SK-N-MC (cell line): ENCODE measurements around the gene SLC1A3.

Experiments
- DNase-seq: peaks from one replicate; pipeline ENCODE4 v3.0.0-alpha.2; 2011; ENCODE audit warnings: low read depth, low spot score
- H3K27ac ChIP-seq: fragments of 200-600 bp; sonication (generic); 2 replicates; pipeline ENCODE4 v1.5.1; 2016; ENCODE audit warnings: mixed run types
- H3K36me3 ChIP-seq: fragments of 200-600 bp; sonication (generic); 2 replicates; pipeline ENCODE4 v1.6.1; 2017; ENCODE audit warnings: antibody characterized with exemption, low read length, mixed read lengths; ENCODE audit not compliant: insufficient read depth
- H3K4me3 ChIP-seq: fragments of 200-600 bp; sonication (generic); 2 replicates; pipeline ENCODE4 v1.5.1; 2016
- H3K9ac ChIP-seq: fragments of 200-600 bp; sonication (generic); 2 replicates; pipeline ENCODE4 v1.8.0; 2017; ENCODE audit warnings: mixed run types, mixed read lengths; ENCODE audit not compliant: insufficient read length
- H3K9me3 ChIP-seq: fragments of 200-600 bp; sonication (generic); 2 replicates; pipeline ENCODE4 v1.6.1; 2017; ENCODE audit warnings: low read depth, mild to moderate bottlenecking, antibody characterized with exemption, low read length, moderate library complexity, mixed read lengths
- EZH2 ChIP-seq: fragments of 200-600 bp; sonication (generic); IDR thresholded peaks from one replicate; pipeline ENCODE4 v1.6.1; 2017; ENCODE audit warnings: antibody characterized with exemption
- FOXP2 ChIP-seq: optimal IDR thresholded peaks from 2 replicates; pipeline ENCODE3; 2011; ENCODE audit warnings: mild to moderate bottlenecking, moderate library complexity; ENCODE audit not compliant: insufficient read depth; ENCODE audit errors: extremely low read length, control extremely low read depth
- POLR2AphosphoS5 ChIP-seq: IDR thresholded peaks from 2 replicates; pipeline ENCODE4 v1.6.1; 2012; ENCODE audit warnings: mild to moderate bottlenecking, low read depth, low read length, borderline replicate concordance

The SLC1A3 gene

DNA sequence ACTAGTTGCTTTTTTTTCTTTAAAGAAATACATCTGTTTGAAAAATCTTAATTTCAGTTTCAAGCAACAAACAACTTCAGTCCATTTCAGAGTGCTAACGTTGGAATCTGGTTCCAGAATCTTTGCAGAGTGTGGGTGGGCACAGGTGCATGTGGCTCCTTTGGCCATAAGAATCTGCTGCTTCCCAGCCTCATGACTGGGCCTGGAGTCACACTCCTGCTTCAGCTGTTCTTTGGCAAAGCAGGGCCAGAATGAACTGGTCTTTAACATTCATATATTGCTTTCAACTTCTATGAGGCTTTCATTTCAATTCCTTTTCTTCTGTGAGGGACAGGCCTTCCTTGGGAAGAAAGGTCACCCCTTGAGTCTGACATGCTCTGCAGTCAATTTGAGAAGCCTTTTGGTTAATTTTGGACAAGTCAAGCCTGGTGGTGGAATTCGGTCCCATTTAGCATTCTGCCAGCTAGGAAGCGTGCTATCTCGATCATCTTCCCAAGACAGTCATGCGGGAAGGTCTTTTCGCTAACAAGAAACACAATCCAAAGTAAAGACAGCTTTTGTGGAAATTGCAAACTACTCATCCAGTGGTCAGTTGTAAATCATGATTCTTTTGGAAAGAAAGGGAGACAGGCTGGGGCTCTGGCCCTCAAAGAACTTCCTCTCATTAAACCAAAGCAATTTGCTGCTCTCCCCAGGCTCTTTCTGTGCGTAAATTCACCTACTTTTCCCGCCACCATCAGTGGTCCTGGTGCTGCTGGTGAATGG, 55.2 kb downstream of the SLC1A3 start:
- no peak for TF ChIP-seq POLR2AphosphoS5
- no peak for TF ChIP-seq FOXP2
- no peak for TF ChIP-seq EZH2
- DNase-seq, result no peak
- no peak overlapping the region for H3K27ac ChIP-seq

DNA sequence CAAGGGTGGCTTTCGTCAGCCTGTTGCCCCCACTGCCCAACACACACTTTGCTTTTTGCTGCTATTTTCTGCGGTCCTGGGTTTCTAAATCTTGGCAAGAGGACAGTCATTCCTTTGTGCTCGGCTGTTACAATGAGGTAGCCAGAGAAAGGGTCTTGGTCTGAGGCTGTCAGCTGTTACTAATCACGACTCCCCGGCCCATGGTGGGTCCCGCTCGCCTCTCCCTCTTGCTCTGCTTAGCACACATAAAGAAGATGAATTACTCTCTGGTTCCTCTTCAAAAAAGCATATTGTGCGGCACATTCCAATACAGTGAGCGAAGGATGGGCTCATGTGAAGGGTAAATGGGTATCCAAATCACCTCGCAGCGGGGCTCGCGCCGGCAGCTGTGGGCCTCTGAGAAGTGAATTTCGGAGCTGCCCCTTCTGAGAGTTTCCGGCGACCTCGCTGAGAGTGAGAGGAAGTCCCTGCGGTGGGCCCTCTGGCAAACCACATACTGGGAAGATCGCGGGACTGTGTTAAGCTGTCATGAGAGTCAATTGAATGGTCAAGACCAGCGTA, 56.0 kb downstream of the SLC1A3 start:
- TF ChIP-seq EZH2 (no peak), FOXP2 (no peak), POLR2AphosphoS5 (no peak)
- no peak overlapping the region for H3K4me3 ChIP-seq
- DNase-seq, result no peak
- H3K9ac ChIP-seq, result no peak overlapping the region
- H3K27ac ChIP-seq, result no peak overlapping the region
- no peaks in the 10 kb centered on the region for H3K9me3 ChIP-seq
- no peaks in the 10 kb centered on the region for H3K36me3 ChIP-seq

More for the DNA sequence above, 55.2 kb downstream of the SLC1A3 start:
- no peaks in the 10 kb centered on the region for H3K36me3 ChIP-seq
- H3K9me3 ChIP-seq, result no peaks in the 10 kb centered on the region
- no peak overlapping the region for H3K4me3 ChIP-seq
- H3K9ac ChIP-seq, result no peak overlapping the region

- no peak overlapping the region for H3K27ac ChIP-seq
- no peaks in the 10 kb centered on the region for H3K9me3 ChIP-seq
- no peak overlapping the region for H3K9ac ChIP-seq
- H3K4me3 ChIP-seq, result no peak overlapping the region
- H3K36me3 ChIP-seq, result no peaks in the 10 kb centered on the region
- TF ChIP-seq EZH2 (no peak), POLR2AphosphoS5 (no peak), FOXP2 (no peak)
- DNase-seq, result no peak
Measured at GRCh38 chr5:36664766-36665165, 58.4 kb downstream of the SLC1A3 start.

DNA sequence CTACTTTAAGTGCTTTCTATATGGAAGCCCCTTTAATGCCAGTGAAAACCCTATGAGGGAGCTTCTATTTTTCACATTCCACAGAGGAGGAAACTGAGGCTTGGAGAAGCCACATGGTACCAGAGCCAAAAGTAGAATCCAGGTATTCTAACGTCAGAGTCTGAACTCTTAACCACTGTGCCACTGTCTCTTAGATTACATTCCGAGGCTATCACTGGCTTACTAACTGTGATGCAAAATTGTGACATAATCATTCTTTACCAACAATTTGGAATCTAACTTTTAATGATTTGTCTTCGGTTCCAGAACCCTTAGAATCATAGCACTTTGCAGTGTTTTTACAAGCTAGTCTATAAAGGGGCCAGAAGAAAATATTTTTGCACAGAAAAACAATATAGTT, 59.2 kb downstream of the SLC1A3 start:
- no peak for TF ChIP-seq FOXP2
- no peak for TF ChIP-seq POLR2AphosphoS5
- TF ChIP-seq EZH2, result no peak
- Histone ChIP-seq H3K4me3 (no peak overlapping the region), H3K9ac (no peak overlapping the region), H3K9me3 (no peaks in the 10 kb centered on the region), H3K27ac (no peak overlapping the region), H3K36me3 (no peaks in the 10 kb centered on the region)
- no peak for DNase-seq

DNA sequence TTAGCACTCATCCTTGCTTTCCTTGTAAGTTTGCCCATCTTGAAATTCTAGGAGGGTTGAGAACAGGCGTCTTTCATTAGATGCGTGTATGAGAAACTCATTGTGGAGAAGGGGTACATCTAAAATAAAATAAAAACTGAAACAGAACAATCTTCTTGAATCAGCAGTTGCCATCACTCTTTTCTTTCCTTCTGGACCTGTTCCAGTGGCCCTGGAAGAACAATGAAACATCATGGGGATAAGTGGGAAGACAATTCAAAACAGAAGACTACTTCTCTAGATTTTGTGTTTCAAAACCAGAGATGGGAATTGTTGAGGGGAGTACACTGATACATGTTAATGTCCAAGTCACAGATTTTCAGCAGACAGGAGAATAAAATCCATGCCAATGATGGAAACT, 59.9 kb downstream of the SLC1A3 start:
- DNase-seq, result no peak
- H3K4me3 ChIP-seq, result no peak overlapping the region
- no peak for TF ChIP-seq EZH2
- TF ChIP-seq FOXP2, result no peak
- TF ChIP-seq POLR2AphosphoS5, result no peak
- H3K9me3 ChIP-seq, result no peaks in the 10 kb centered on the region
- H3K36me3 ChIP-seq, result no peaks in the 10 kb centered on the region
- H3K9ac ChIP-seq, result no peak overlapping the region
- H3K27ac ChIP-seq, result no peak overlapping the region

GRCh38 chr5:36666986-36667385, 60.6 kb downstream of the SLC1A3 start:
- H3K9ac ChIP-seq, result no peak overlapping the region
- DNase-seq, result no peak
- no peaks in the 10 kb centered on the region for H3K9me3 ChIP-seq
- H3K36me3 ChIP-seq, result no peaks in the 10 kb centered on the region
- H3K4me3 ChIP-seq, result no peak overlapping the region
- H3K27ac ChIP-seq, result no peak overlapping the region
- TF ChIP-seq POLR2AphosphoS5, result no peak
- no peak for TF ChIP-seq FOXP2
- no peak for TF ChIP-seq EZH2

- H3K27ac ChIP-seq, result no peak overlapping the region
- DNase-seq, result no peak
- H3K4me3 ChIP-seq, result no peak overlapping the region
Measured at GRCh38 chr5:36667824-36668223, 61.4 kb downstream of the SLC1A3 start.

DNA sequence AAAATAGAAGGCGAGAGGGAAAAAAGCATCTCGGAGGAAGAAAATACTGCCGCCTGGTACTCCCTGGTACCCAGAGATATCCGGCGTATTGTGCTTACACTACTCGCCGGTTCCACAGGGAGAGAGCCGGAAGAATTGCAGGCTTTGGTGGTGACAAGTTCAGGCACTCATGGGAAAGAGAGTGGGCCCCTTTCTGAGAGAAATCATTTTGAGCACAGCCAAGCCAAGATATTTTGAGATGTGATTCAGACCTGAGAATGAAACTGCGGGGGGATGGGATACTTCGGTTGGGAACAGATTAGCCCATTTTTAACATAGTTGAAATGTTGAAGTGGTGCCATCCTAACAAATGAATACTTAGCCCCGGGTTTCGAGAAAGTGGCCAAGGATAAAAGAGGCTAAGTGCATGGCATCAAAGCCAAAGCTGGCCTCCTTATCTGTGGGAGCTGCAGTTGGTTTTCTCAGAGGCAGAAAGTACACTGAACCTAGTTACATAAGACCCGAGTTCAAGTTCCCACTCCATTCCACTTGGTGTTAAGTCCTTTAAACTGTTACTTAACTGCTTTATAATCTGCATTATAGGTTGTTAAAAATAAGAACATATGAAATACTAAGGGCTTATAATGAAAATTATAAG, 62.7 kb downstream of the SLC1A3 start:
- DNase-seq, result no peak
- Histone ChIP-seq H3K27ac (no peak overlapping the region), H3K9ac (no peak overlapping the region), H3K4me3 (no peak overlapping the region), H3K9me3 (no peaks in the 10 kb centered on the region), H3K36me3 (peaks cover 5% of the 10 kb centered on the region; the same call in 1 of the 2 replicates)
- TF ChIP-seq FOXP2, result no peak
- no peak for TF ChIP-seq EZH2
- TF ChIP-seq POLR2AphosphoS5, result no peak

More at GRCh38 chr5:36667824-36668223, 61.4 kb downstream of the SLC1A3 start:
- TF ChIP-seq POLR2AphosphoS5 (no peak), FOXP2 (no peak), EZH2 (no peak)
- H3K36me3 ChIP-seq, result no peaks in the 10 kb centered on the region
- H3K9ac ChIP-seq, result no peak overlapping the region
- no peaks in the 10 kb centered on the region for H3K9me3 ChIP-seq

DNA sequence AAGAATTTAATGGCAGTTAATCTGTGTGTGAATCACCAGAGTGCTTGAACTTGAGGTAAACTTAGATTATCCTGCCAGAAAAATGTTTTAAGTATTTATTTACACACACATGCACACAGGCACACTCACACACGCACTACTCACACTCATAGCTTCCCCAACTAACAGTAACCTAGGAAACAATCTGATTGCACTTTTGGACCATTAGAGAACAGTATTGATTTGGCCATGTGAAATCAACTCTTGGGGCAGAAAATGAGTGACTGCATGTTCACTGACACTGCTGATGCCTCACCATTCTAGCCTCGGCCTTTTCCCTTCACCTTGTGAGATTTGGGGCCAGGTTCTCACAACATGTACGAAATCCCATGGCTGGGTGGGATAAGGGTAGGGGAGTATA, 64.1 kb downstream of the SLC1A3 start:
- Histone ChIP-seq H3K4me3 (no peak overlapping the region), H3K36me3 (peaks cover 5% of the 10 kb centered on the region; the same call in 1 of the 2 replicates), H3K9ac (no peak overlapping the region), H3K9me3 (no peaks in the 10 kb centered on the region), H3K27ac (no peak overlapping the region)
- TF ChIP-seq FOXP2 (no peak), POLR2AphosphoS5 (no peak), EZH2 (no peak)
- no peak for DNase-seq
